CD14-positive monocyte (primary cell): ENCODE measurements around the gene SPNS3. TPM values are rescaled to one million over a fixed set of nuclear protein-coding genes. Genes with fewer than 3 reads are reported as not detected.

Source experiments
- DNase-seq, 3 donors: peaks; one replicate each; pipeline ENCODE4 v3.0.0-alpha.2; 2011 to 2022
- H2AFZ ChIP-seq: 2 replicates; pipeline ENCODE4 v1.6.0; 2012; ENCODE audit warnings: mild to moderate bottlenecking, low read depth, low read length, inconsistent platforms; ENCODE audit not compliant: insufficient read depth, poor library complexity, severe bottlenecking
- H3K27ac ChIP-seq, 2 donors: 1 replicate in 1 of 2; 2 replicates in 1 of 2; pipeline ENCODE4 v1.5.1; 2012 to 2013; ENCODE audit warnings: low read length in 2 of 2, control low read depth in 1 of 2, inconsistent platforms in 1 of 2, low read depth in 1 of 2, mild to moderate bottlenecking in 1 of 2
- H3K27me3 ChIP-seq, 2 donors: one replicate each; pipeline versions ENCODE4 v1.6.0 to v1.6.1; 2011 to 2013; ENCODE audit warnings: low read length in 2 of 2; ENCODE audit not compliant: control insufficient read depth in 2 of 2, insufficient read depth in 2 of 2
- H3K36me3 ChIP-seq, 2 donors: replicated peaks in 1 of 2; 1 replicate in 1 of 2; 2 replicates in 1 of 2; pipeline versions ENCODE4 v1.5.1 to v1.6.1; 2012 to 2013; ENCODE audit warnings: low read length in 2 of 2, control low read depth in 1 of 2, inconsistent platforms in 1 of 2, mild to moderate bottlenecking in 1 of 2; ENCODE audit not compliant: insufficient read depth in 2 of 2, control insufficient read depth in 1 of 2
- H3K4me1 ChIP-seq, 2 donors: 1 replicate in 1 of 2; 2 replicates in 1 of 2; pipeline versions ENCODE4 v1.5.1 to v1.6.1; 2012 to 2013; ENCODE audit warnings: low read length in 2 of 2, control low read depth in 1 of 2, inconsistent platforms in 1 of 2, mild to moderate bottlenecking in 1 of 2, moderate library complexity in 1 of 2; ENCODE audit not compliant: insufficient read depth in 2 of 2, control insufficient read depth in 1 of 2
- H3K4me2 ChIP-seq: replicated peaks from 2 replicates; pipeline ENCODE3; 2012; ENCODE audit warnings: low read length, moderate library complexity, mild to moderate bottlenecking; ENCODE audit not compliant: poor library complexity, severe bottlenecking; ENCODE audit errors: extremely low read depth
- H3K4me3 ChIP-seq, 3 experiments: fragments of 200-600 bp in 1 of 3; sonication (generic) in 1 of 3; replicated peaks in 1 of 3; 1 replicate in 2 of 3; 2 replicates in 1 of 3; pipeline ENCODE4 v1.5.1; 2011 to 2013; ENCODE audit warnings: low read length in 3 of 3, mild to moderate bottlenecking in 3 of 3, control low read depth in 2 of 3, low read depth in 2 of 3, inconsistent platforms in 1 of 3, moderate library complexity in 1 of 3
- H3K79me2 ChIP-seq: 2 replicates; pipeline ENCODE4 v1.6.0; 2012; ENCODE audit warnings: mild to moderate bottlenecking, control low read depth, inconsistent platforms, low read length, moderate library complexity; ENCODE audit not compliant: insufficient read depth
- H3K9ac ChIP-seq: 2 replicates; pipeline ENCODE4 v1.6.0; 2017; ENCODE audit warnings: low read length, mild to moderate bottlenecking; ENCODE audit not compliant: insufficient read depth, poor library complexity, severe bottlenecking
- H3K9me3 ChIP-seq, 2 donors: replicated peaks in 1 of 2; 1 replicate in 1 of 2; 2 replicates in 1 of 2; pipeline versions ENCODE4 v1.5.1 to v1.6.1; 2012 to 2013; ENCODE audit warnings: low read length in 2 of 2, control low read depth in 1 of 2; ENCODE audit not compliant: control insufficient read depth in 1 of 2, insufficient read depth in 1 of 2
- H4K20me1 ChIP-seq: 2 replicates; pipeline ENCODE4 v1.6.0; 2012; ENCODE audit warnings: mild to moderate bottlenecking, low read length, control low read depth, moderate library complexity; ENCODE audit not compliant: insufficient read depth
- H3K27ac Mint-ChIP-seq, 7 donors: one replicate each; pipeline ENCODE4 v1.8.0; 2020; ENCODE audit warnings: mild to moderate bottlenecking in 7 of 7, mixed read lengths in 7 of 7, moderate library complexity in 6 of 7, inconsistent platforms in 2 of 7
- H3K27me3 Mint-ChIP-seq, 3 donors: one replicate each; pipeline ENCODE4 v1.8.0; 2021 to 2022; ENCODE audit warnings: low read depth in 3 of 3, mild to moderate bottlenecking in 3 of 3, mixed read lengths in 3 of 3, moderate library complexity in 3 of 3, inconsistent platforms in 1 of 3
- H3K36me3 Mint-ChIP-seq, 2 donors: one replicate each; pipeline ENCODE4 v1.8.0; 2020; ENCODE audit warnings: mixed read lengths in 2 of 2, inconsistent platforms in 1 of 2, mild to moderate bottlenecking in 1 of 2
- H3K4me1 Mint-ChIP-seq: one replicate; pipeline ENCODE4 v1.8.0; 2020; ENCODE audit warnings: mild to moderate bottlenecking, mixed read lengths
- H3K4me3 Mint-ChIP-seq, 2 donors: one replicate each; pipeline ENCODE4 v1.8.0; 2020; ENCODE audit warnings: mild to moderate bottlenecking in 2 of 2, mixed read lengths in 2 of 2, moderate library complexity in 1 of 2
- H3K9me3 Mint-ChIP-seq, 7 donors: one replicate each; pipeline ENCODE4 v1.8.0; 2020 to 2022; ENCODE audit warnings: mixed read lengths in 7 of 7, mild to moderate bottlenecking in 6 of 7, moderate library complexity in 6 of 7, inconsistent platforms in 2 of 7
- CTCF ChIP-seq: fragments of 200-600 bp; IDR thresholded peaks from one replicate; pipeline ENCODE4 v1.8.0; 2022; ENCODE audit warnings: antibody characterized with exemption, mild to moderate bottlenecking
- WGBS: methylation state at CpG from one replicate; pipeline ENCODE4 v1.1.5; 2013; ENCODE audit warnings: missing lambda C conversion rate; ENCODE audit not compliant: insufficient coverage; 5-methylcytosine and 5-hydroxymethylcytosine counted together
- intact Hi-C, 2 donors: fragments of 100-400 bp; cut with micrococcal nuclease; formaldehyde crosslinking; loops; one replicate each; pipeline versions ENCODE4 v1.15.0 to v1.15.1; 2023
- polyA plus RNA-seq, 3 donors: library from polyadenylated mRNA; depleted of rRNA in 1 of 3; unstranded in 2 of 3; stranded (reverse) in 1 of 3; fragments of 300-500 nt in 2 of 3; fragments of >200 nt in 1 of 3; fragmentation: Illumina TruSeq in 2 of 3; gene quantifications; 1 replicate in 2 of 3; 2 replicates in 1 of 3; pipeline ENCODE4 v1.2.3, GENCODE V29; 2012 to 2021

The SPNS3 gene
- polyA plus RNA-seq, 3 donors, result 2.3 to 5.7 (median 4.5) TPM

- intact Hi-C loops, result loop anchor here in 1 of 2 donors (10.0 kb wide), 1 partner anchor 138 kb away; the partner anchor contains the start of gene GGT6
- no CpG with 5 or more reads among the region's 10 CpGs for WGBS
These were observed 7.1 kb upstream of the SPNS3 start for GRCh38 chr17:4426499-4427208.

DNA sequence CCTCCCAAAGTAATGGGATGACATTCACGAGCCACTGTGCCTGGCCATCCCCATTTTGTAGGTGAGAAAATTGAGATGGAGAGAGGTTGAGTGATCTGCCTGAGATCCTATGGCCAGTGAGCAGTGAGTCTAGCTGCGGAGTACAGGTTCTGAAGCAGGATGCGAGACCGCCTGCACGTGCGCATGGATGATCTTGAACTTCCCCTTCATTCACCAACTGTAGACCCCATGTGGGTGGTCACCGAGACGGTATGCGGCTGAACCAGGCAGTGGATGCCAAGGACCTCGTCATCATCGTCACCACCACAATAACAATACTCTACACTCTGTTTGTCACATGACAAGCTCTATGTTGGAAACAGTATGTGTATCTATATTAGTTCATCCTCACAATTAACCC is 6.2 kb upstream of the SPNS3 start:
- H3K4me1 Mint-ChIP-seq, result peaks cover 41% of the 10 kb centered on the region
- Histone ChIP-seq H3K4me3 (no peak overlapping the region), H3K27me3 (no peaks in the 10 kb centered on the region), H3K9me3 (peaks cover 0 to 1% of the 10 kb centered on the region in 2 donors), H2AFZ (no peak overlapping the region), H3K4me2 (no peak overlapping the region), H3K36me3 (no peaks in the 10 kb centered on the region), H3K27ac (no peak overlapping the region), H3K9ac (no peak overlapping the region), H4K20me1 (no peaks in the 10 kb centered on the region), H3K79me2 (no peaks in the 10 kb centered on the region), H3K4me1 (peaks cover 20% of the 10 kb centered on the region in 2 donors)
- peaks cover 0 to 4% (median 2%) of the 10 kb centered on the region in 7 donors for H3K9me3 Mint-ChIP-seq
- intact Hi-C loops, result loop anchor here in 1 of 2 donors (10.0 kb wide), 1 partner anchor 137 kb away; the partner anchor contains the start of gene GGT6
- peaks cover 1 to 7% (median 3%) of the 10 kb centered on the region in 3 donors for H3K27me3 Mint-ChIP-seq
- no peak for TF ChIP-seq CTCF
- no peaks in the 10 kb centered on the region for H3K36me3 Mint-ChIP-seq
- H3K4me3 Mint-ChIP-seq, result no peak overlapping the region
- WGBS, result 31% methylated on average over 7 of the region's 11 CpGs
- H3K27ac Mint-ChIP-seq, result no peak overlapping the region
- no peak for DNase-seq

More at GRCh38 chr17:4426499-4427208, 7.1 kb upstream of the SPNS3 start:
- Histone ChIP-seq H3K9ac (no peak overlapping the region), H2AFZ (no peak overlapping the region), H4K20me1 (no peaks in the 10 kb centered on the region), H3K4me3 (no peak overlapping the region), H3K79me2 (no peaks in the 10 kb centered on the region), H3K27ac (no peak overlapping the region), H3K4me2 (no peak overlapping the region), H3K4me1 (peaks cover 20% of the 10 kb centered on the region in 2 donors), H3K36me3 (no peaks in the 10 kb centered on the region), H3K27me3 (no peaks in the 10 kb centered on the region), H3K9me3 (peaks cover 0 to 5% of the 10 kb centered on the region in 2 donors)
- Mint-ChIP-seq H3K27me3 (peaks cover 1 to 7% (median 3%) of the 10 kb centered on the region in 3 donors), H3K4me1 (peaks cover 41% of the 10 kb centered on the region), H3K9me3 (peaks cover 0 to 7% (median 5%) of the 10 kb centered on the region in 7 donors), H3K4me3 (no peak overlapping the region), H3K36me3 (no peaks in the 10 kb centered on the region), H3K27ac (peak overlapping the region in 1 of 7 donors; percentile 25)
- TF ChIP-seq CTCF, result no peak
- no peak for DNase-seq
